WTC11 (cell line): Measurements from ENCODE around the gene OMD. TPM values are rescaled to one million over a fixed set of nuclear protein-coding genes. Genes with fewer than 3 reads are reported as not detected.

Experiments used
- ATAC-seq: fragments of 200-7000 bp; cut with Tn5 transposase; 2 replicates; pipeline ENCODE4 v1.10.0; 2021; ENCODE audit warnings: mild to moderate bottlenecking, moderate library complexity
- CTCF ChIA-PET: fragments of 300-600 bp; sonication (Branson Sonifier 250); formaldehyde crosslinking; loops from one replicate; lab custom pipeline; 2021; ENCODE audit warnings: antibody characterized with exemption; lab: Charles Lee
- POLR2A ChIA-PET: fragments of 350-600 bp; sonication (Branson Sonifier 250); formaldehyde crosslinking; loops from one replicate; lab custom pipeline; 2021; ENCODE audit warnings: antibody characterized with exemption; lab: Charles Lee
- DNase-seq: peaks from one replicate; pipeline ENCODE4 v3.0.0; 2021; ENCODE audit warnings: low spot score
- H3K27ac Mint-ChIP-seq: 2 replicates; pipeline ENCODE4 v1.8.0; 2021; ENCODE audit warnings: mixed read lengths
- H3K27me3 Mint-ChIP-seq: 2 replicates; pipeline ENCODE4 v1.8.0; 2021; ENCODE audit warnings: low read depth, mild to moderate bottlenecking, moderate library complexity, mixed read lengths
- H3K36me3 Mint-ChIP-seq: 2 replicates; pipeline ENCODE4 v1.8.0; 2021; ENCODE audit warnings: mixed read lengths
- H3K4me1 Mint-ChIP-seq: 2 replicates; pipeline ENCODE4 v1.8.0; 2022; ENCODE audit warnings: mixed read lengths
- H3K4me3 Mint-ChIP-seq: 2 replicates; pipeline ENCODE4 v1.8.0; 2021; ENCODE audit warnings: mild to moderate bottlenecking, moderate library complexity, mixed read lengths
- H3K9me3 Mint-ChIP-seq: 2 replicates; pipeline ENCODE4 v1.8.0; 2021; ENCODE audit warnings: mixed read lengths
- CREB1 ChIP-seq: sonication (generic); formaldehyde crosslinking; IDR thresholded peaks from 2 replicates; pipeline ENCODE4 v1.8.0; 2023; ENCODE audit warnings: mild to moderate bottlenecking, missing genetic modification reagents
- NFATC4 ChIP-seq: fragments of 250-450 bp; sonication (Bioruptor Pico); IDR thresholded peaks from 2 replicates; pipeline ENCODE4 v1.9.0; 2021; ENCODE audit warnings: mild to moderate bottlenecking
- NFYB ChIP-seq: sonication (generic); formaldehyde crosslinking; conservative IDR thresholded peaks from 2 replicates; pipeline ENCODE4 v1.8.0; 2022; ENCODE audit warnings: low read depth, missing genetic modification reagents
- NR3C1 ChIP-seq: sonication (generic); formaldehyde crosslinking; conservative IDR thresholded peaks from 2 replicates; pipeline ENCODE4 v1.8.1; 2023; ENCODE audit warnings: low read depth, mild to moderate bottlenecking, missing genetic modification reagents
- RELA ChIP-seq: sonication (generic); formaldehyde crosslinking; IDR thresholded peaks from 2 replicates; pipeline ENCODE4 v1.8.1; 2022; ENCODE audit warnings: missing genetic modification reagents, mild to moderate bottlenecking, borderline replicate concordance
- RORB ChIP-seq: fragments of 250-450 bp; sonication (Bioruptor Pico); IDR thresholded peaks from 2 replicates; pipeline ENCODE4 v1.9.0; 2021; ENCODE audit warnings: mild to moderate bottlenecking
- ZBTB21 ChIP-seq: sonication (generic); formaldehyde crosslinking; IDR thresholded peaks from 2 replicates; pipeline ENCODE4 v1.8.1; 2023; ENCODE audit warnings: mild to moderate bottlenecking, missing genetic modification reagents, borderline replicate concordance
- ZNF121 ChIP-seq: sonication (generic); formaldehyde crosslinking; IDR thresholded peaks from 2 replicates; pipeline ENCODE4 v1.8.0; 2023; ENCODE audit warnings: missing genetic modification reagents
- ZNF396 ChIP-seq: fragments of 250-450 bp; sonication (Bioruptor Pico); IDR thresholded peaks from 2 replicates; pipeline ENCODE4 v1.8.0; 2021; ENCODE audit warnings: mild to moderate bottlenecking, moderate library complexity, borderline replicate concordance
- ZNF423 ChIP-seq: fragments of 250-450 bp; sonication (Bioruptor Pico); IDR thresholded peaks from 2 replicates; pipeline ENCODE4 v2.1.2; 2022; ENCODE audit warnings: mild to moderate bottlenecking, moderate library complexity
- total RNA-seq: library from RNA; stranded (reverse); gene quantifications from 3 replicates; pipeline ENCODE4 v1.2.3, GENCODE V29; 2021
- TF ChIP-seq, protein P1 (sequence below): sonication (generic); formaldehyde crosslinking; IDR thresholded peaks from 2 replicates; pipeline ENCODE4 v1.8.0; 2022; ENCODE audit warnings: mild to moderate bottlenecking, missing genetic modification reagents
- TF ChIP-seq, protein P2 (sequence below): sonication (generic); formaldehyde crosslinking; IDR thresholded peaks from 2 replicates; pipeline ENCODE4 v1.8.1; 2023; ENCODE audit warnings: mild to moderate bottlenecking, missing genetic modification reagents, borderline replicate concordance
- TF ChIP-seq, protein P3 (sequence below): fragments of 250-450 bp; sonication (Bioruptor Pico); IDR thresholded peaks from 2 replicates; pipeline ENCODE4 v2.1.2; 2022; ENCODE audit warnings: mild to moderate bottlenecking, moderate library complexity
- TF ChIP-seq, protein P4 (sequence below): sonication (generic); formaldehyde crosslinking; IDR thresholded peaks from 2 replicates; pipeline ENCODE4 v1.8.1; 2022; ENCODE audit warnings: mild to moderate bottlenecking, missing genetic modification reagents, moderate library complexity, borderline replicate concordance
- TF ChIP-seq, protein P5 (sequence below): sonication (generic); formaldehyde crosslinking; IDR thresholded peaks from 2 replicates; pipeline ENCODE4 v1.8.0; 2023; ENCODE audit warnings: mild to moderate bottlenecking, missing genetic modification reagents
- TF ChIP-seq, protein P6 (sequence below): fragments of 200-600 bp; IDR thresholded peaks from 2 replicates; pipeline ENCODE4 v1.8.0; 2022; ENCODE audit warnings: antibody characterized with exemption
- TF ChIP-seq, protein P7 (sequence below): sonication (generic); formaldehyde crosslinking; IDR thresholded peaks from 2 replicates; pipeline ENCODE4 v1.8.1; 2022; ENCODE audit warnings: mild to moderate bottlenecking, moderate library complexity, missing genetic modification reagents

Gene OMD
- total RNA-seq, 1 experiment from 2014 or later = not detected

DNA sequence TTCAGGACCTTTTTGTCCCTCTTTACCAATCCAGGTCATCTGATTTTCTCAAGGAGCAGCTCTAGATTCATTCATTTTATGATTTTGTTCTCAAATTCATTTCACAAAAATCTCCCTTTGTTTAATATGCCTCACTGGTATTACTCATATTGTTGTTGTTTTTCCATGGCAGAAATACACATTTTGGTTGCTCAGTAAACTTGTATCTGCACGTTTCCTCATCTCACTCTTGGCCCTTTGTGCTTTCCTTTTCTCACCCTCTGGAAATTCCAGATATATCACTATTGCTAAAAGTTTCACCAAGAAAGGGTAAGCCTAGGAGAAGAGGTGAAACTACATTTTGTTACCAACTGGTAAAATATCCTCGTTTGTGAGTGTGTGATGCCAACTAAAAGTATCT lies 43.2 kb upstream of the OMD start:
- CTCF ChIA-PET = no interaction called here
- Mint-ChIP-seq H3K27me3 (no peaks in the 10 kb centered on the region), H3K9me3 (no peaks in the 10 kb centered on the region), H3K27ac (no peak overlapping the region; the same call in 1 of the 2 replicates), H3K36me3 (no peaks in the 10 kb centered on the region), H3K4me3 (no peak overlapping the region), H3K4me1 (peaks cover 6% of the 10 kb centered on the region; the same call in 1 of the 2 replicates)
- DNase-seq (no peak), ATAC-seq (no peak)
- TF ChIP-seq, protein P1, sequence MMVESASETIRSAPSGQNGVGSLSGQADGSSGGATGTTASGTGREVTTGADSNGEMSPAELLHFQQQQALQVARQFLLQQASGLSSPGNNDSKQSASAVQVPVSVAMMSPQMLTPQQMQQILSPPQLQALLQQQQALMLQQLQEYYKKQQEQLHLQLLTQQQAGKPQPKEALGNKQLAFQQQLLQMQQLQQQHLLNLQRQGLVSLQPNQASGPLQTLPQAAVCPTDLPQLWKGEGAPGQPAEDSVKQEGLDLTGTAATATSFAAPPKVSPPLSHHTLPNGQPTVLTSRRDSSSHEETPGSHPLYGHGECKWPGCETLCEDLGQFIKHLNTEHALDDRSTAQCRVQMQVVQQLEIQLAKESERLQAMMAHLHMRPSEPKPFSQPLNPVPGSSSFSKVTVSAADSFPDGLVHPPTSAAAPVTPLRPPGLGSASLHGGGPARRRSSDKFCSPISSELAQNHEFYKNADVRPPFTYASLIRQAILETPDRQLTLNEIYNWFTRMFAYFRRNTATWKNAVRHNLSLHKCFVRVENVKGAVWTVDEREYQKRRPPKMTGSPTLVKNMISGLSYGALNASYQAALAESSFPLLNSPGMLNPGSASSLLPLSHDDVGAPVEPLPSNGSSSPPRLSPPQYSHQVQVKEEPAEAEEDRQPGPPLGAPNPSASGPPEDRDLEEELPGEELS (CRISPR knock-in tag) = no peak
- no peak for TF ChIP-seq ZNF423 (CRISPR knock-in tag)
- no peak for TF ChIP-seq CREB1 (CRISPR knock-in tag)
- TF ChIP-seq, protein P2, sequence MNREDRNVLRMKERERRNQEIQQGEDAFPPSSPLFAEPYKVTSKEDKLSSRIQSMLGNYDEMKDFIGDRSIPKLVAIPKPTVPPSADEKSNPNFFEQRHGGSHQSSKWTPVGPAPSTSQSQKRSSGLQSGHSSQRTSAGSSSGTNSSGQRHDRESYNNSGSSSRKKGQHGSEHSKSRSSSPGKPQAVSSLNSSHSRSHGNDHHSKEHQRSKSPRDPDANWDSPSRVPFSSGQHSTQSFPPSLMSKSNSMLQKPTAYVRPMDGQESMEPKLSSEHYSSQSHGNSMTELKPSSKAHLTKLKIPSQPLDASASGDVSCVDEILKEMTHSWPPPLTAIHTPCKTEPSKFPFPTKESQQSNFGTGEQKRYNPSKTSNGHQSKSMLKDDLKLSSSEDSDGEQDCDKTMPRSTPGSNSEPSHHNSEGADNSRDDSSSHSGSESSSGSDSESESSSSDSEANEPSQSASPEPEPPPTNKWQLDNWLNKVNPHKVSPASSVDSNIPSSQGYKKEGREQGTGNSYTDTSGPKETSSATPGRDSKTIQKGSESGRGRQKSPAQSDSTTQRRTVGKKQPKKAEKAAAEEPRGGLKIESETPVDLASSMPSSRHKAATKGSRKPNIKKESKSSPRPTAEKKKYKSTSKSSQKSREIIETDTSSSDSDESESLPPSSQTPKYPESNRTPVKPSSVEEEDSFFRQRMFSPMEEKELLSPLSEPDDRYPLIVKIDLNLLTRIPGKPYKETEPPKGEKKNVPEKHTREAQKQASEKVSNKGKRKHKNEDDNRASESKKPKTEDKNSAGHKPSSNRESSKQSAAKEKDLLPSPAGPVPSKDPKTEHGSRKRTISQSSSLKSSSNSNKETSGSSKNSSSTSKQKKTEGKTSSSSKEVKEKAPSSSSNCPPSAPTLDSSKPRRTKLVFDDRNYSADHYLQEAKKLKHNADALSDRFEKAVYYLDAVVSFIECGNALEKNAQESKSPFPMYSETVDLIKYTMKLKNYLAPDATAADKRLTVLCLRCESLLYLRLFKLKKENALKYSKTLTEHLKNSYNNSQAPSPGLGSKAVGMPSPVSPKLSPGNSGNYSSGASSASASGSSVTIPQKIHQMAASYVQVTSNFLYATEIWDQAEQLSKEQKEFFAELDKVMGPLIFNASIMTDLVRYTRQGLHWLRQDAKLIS (CRISPR knock-in tag) = no peak
- no peak for TF ChIP-seq NR3C1 (CRISPR knock-in tag)
- TF ChIP-seq, protein P3, sequence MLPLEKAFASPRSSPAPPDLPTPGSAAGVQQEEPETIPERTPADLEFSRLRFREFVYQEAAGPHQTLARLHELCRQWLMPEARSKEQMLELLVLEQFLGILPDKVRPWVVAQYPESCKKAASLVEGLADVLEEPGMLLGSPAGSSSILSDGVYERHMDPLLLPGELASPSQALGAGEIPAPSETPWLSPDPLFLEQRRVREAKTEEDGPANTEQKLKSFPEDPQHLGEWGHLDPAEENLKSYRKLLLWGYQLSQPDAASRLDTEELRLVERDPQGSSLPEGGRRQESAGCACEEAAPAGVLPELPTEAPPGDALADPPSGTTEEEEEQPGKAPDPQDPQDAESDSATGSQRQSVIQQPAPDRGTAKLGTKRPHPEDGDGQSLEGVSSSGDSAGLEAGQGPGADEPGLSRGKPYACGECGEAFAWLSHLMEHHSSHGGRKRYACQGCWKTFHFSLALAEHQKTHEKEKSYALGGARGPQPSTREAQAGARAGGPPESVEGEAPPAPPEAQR = no peak
- TF ChIP-seq, protein P4, sequence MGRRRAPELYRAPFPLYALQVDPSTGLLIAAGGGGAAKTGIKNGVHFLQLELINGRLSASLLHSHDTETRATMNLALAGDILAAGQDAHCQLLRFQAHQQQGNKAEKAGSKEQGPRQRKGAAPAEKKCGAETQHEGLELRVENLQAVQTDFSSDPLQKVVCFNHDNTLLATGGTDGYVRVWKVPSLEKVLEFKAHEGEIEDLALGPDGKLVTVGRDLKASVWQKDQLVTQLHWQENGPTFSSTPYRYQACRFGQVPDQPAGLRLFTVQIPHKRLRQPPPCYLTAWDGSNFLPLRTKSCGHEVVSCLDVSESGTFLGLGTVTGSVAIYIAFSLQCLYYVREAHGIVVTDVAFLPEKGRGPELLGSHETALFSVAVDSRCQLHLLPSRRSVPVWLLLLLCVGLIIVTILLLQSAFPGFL (CRISPR knock-in tag) = no peak
- TF ChIP-seq RELA (CRISPR knock-in tag) = no peak
- POLR2A ChIA-PET = no interaction called here

DNA sequence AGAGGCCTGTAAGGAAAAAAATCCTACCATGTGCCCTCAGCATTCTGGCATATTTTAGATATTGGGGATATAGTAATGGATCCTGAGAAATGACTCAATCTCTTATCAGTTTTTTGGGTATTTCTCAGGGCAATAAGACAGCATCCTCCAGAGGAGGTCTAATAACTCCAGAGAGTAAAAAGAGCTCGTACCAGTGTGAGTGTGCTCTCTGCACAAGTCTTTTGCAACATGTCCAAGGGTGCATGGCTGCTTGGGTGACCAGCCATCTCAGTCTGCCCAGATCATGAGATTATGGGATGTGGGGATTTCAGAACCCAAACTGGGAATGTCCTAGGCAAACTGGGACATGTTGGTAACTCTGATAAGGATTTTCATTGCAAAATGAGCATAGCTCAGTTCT lies 42.8 kb upstream of the OMD start:
- CTCF ChIA-PET = no interaction called here
- no peak for TF ChIP-seq NFYB (CRISPR knock-in tag)
- TF ChIP-seq, all 79 proteins: peak for 0
- ATAC-seq (no peak), DNase-seq (no peak)
- Mint-ChIP-seq H3K27ac (no peak overlapping the region), H3K4me3 (no peak overlapping the region), H3K4me1 (peaks cover 6% of the 10 kb centered on the region; the same call in 1 of the 2 replicates), H3K27me3 (no peaks in the 10 kb centered on the region), H3K36me3 (no peaks in the 10 kb centered on the region), H3K9me3 (no peaks in the 10 kb centered on the region)
- POLR2A ChIA-PET = no interaction called here

DNA sequence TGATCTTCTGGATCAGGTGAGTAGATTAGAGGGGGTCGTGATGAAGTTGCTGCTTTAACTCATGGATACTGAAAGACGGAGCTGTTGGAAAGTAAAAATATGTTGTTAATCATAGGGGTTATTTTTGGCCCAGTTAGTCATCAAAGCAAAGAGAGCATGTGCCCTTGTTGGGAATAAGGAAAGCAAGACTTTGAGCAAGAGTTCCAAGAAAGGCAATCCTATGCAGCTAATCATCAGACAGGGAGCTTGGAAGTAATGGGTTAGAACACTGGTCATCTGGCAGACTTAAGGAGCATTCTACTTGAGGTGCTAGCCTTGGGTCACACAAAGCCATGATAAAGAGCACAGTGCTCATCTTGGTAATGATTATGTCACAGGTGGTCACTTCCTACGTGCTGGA lies 39.7 kb upstream of the OMD start:
- ATAC-seq = no peak
- no peak overlapping the region for H3K27ac Mint-ChIP-seq

More for the DNA sequence above, 39.7 kb upstream of the OMD start:
- no peaks in the 10 kb centered on the region for H3K27me3 Mint-ChIP-seq
- TF ChIP-seq, protein P5, sequence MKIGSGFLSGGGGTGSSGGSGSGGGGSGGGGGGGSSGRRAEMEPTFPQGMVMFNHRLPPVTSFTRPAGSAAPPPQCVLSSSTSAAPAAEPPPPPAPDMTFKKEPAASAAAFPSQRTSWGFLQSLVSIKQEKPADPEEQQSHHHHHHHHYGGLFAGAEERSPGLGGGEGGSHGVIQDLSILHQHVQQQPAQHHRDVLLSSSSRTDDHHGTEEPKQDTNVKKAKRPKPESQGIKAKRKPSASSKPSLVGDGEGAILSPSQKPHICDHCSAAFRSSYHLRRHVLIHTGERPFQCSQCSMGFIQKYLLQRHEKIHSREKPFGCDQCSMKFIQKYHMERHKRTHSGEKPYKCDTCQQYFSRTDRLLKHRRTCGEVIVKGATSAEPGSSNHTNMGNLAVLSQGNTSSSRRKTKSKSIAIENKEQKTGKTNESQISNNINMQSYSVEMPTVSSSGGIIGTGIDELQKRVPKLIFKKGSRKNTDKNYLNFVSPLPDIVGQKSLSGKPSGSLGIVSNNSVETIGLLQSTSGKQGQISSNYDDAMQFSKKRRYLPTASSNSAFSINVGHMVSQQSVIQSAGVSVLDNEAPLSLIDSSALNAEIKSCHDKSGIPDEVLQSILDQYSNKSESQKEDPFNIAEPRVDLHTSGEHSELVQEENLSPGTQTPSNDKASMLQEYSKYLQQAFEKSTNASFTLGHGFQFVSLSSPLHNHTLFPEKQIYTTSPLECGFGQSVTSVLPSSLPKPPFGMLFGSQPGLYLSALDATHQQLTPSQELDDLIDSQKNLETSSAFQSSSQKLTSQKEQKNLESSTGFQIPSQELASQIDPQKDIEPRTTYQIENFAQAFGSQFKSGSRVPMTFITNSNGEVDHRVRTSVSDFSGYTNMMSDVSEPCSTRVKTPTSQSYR (CRISPR knock-in tag) = no peak
- no peak for TF ChIP-seq ZBTB21 (CRISPR knock-in tag)
- TF ChIP-seq RORB (CRISPR knock-in tag) = no peak
- TF ChIP-seq, protein P6, sequence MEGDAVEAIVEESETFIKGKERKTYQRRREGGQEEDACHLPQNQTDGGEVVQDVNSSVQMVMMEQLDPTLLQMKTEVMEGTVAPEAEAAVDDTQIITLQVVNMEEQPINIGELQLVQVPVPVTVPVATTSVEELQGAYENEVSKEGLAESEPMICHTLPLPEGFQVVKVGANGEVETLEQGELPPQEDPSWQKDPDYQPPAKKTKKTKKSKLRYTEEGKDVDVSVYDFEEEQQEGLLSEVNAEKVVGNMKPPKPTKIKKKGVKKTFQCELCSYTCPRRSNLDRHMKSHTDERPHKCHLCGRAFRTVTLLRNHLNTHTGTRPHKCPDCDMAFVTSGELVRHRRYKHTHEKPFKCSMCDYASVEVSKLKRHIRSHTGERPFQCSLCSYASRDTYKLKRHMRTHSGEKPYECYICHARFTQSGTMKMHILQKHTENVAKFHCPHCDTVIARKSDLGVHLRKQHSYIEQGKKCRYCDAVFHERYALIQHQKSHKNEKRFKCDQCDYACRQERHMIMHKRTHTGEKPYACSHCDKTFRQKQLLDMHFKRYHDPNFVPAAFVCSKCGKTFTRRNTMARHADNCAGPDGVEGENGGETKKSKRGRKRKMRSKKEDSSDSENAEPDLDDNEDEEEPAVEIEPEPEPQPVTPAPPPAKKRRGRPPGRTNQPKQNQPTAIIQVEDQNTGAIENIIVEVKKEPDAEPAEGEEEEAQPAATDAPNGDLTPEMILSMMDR = no peak
- no peak for TF ChIP-seq NFATC4
- no peak for TF ChIP-seq ZNF396 (CRISPR knock-in tag)
- TF ChIP-seq, protein P7, sequence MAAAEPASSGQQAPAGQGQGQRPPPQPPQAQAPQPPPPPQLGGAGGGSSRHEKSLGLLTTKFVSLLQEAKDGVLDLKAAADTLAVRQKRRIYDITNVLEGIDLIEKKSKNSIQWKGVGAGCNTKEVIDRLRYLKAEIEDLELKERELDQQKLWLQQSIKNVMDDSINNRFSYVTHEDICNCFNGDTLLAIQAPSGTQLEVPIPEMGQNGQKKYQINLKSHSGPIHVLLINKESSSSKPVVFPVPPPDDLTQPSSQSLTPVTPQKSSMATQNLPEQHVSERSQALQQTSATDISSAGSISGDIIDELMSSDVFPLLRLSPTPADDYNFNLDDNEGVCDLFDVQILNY = no peak
- TF ChIP-seq ZNF121 (CRISPR knock-in tag) = no peak
- no peak for DNase-seq
- no peaks in the 10 kb centered on the region for H3K9me3 Mint-ChIP-seq
- no peaks in the 10 kb centered on the region for H3K36me3 Mint-ChIP-seq
- ChIA-PET POLR2A (no interaction called here), CTCF (interaction anchor here (1.0 kb wide), 1 partner anchor 40 kb away, joined by 3 read pairs; no protein-coding TSS in a partner anchor)
- H3K4me1 Mint-ChIP-seq = peaks cover 6% of the 10 kb centered on the region; the same call in 1 of the 2 replicates
- no peak overlapping the region for H3K4me3 Mint-ChIP-seq
